ENCODE data around the gene USP7.

Gene USP7

DNA sequence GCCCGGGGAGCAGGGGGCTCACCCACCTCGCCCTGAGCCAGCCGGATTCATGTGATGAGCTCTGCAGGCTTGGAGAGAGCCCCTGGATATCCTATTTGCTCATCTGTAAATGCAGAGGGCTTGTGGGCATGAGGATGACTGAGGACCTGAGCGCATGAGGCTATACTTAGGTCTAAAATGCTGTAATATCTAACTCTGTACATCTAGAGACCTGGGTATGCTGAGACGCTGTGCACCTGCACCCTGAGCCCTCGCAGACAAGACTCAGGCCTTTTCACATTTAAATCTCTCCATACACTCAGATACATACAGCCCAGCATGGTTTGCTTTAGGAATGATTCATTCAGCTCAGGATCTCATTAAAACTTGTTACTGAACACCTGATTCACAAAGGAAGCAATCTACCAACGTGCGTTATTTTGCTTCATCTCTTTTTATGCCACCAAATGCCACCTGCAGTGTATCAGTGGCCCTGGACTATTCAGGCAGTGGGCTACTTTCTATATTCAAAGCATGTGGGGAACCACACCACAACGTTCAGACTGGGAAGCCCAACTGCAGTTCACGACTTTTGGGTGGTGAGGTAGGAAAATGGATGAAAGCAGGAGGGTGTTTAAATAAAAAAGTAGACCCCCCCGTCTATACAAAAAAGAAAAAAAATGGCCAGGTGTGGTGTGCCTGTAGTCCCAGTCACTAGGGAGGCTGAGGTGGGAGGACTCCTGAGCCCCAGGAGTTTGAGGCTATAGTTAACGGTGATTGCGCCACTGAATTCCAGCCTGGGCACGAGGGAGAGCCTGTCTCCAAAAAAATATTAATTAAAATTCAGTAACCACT lies 12.0 kb downstream of the USP7 start:
- DNase-seq (ENCODE audit: low read depth): no peak

DNA sequence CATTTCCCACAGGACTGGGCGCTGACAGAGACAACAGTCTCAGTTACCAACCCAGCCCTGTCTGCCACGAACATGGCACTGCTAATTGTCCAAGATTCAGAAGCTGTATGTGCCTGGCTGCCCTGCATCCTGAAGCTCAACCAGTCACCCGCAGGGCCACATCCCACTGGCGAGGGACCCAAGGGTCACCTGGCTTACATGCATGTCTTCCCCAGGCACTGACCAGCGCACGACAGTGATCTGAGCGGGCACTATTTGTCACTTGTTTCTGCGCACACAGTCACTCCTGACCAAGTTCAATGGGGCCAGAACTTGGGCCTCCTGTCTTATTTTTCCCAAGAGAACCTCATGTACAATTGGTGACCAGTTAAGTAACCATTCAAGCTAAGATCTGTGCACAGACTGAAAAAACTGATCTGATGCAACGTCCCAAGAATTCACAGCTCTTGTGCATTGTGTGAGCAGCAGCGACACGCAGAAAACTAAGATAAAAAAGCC lies 13.1 kb downstream of the USP7 start:
- DNase-seq (ENCODE audit: low read depth): no peak

DNA sequence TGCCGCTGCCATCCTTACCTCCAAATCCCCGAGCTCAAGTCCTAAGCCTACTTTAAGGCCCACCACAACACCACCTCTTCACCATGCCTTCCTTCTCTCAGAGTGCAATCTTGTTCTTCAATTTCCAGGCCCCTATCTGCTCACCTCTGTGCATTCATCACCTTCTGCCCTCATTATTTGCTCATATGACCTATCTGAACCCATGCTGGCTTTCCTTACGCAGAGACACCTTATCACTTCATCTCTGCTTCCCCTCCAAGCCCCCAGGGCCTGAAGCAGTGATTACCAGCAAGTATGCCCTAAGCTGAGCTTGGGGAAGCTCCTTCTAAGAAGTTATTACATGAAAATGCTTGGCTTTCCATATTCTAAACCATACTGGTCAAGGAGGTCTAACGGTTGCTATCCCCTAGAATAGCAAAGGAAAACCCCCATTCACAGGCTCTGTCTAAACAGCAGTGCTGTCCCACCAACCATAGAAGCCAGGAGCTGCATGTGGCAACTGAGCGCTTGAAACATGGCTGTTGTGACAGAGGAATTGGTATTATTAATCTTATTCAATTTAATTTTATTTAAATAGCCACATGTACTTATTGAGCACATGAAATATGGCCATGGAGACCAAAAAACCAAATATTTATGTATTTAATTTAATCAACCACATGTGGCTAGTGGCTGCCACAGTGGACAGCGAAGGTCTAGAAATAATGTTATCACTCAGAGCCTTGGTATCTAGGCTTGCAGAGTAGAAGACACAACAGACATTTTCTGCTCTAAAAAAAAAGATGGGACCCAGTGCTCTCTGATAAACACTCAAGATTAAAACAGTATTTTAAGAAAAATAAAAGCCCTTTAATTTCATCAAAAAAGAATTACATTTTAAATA lies 13.9 kb downstream of the USP7 start:
- no peak for DNase-seq (ENCODE audit: low read depth)

DNA sequence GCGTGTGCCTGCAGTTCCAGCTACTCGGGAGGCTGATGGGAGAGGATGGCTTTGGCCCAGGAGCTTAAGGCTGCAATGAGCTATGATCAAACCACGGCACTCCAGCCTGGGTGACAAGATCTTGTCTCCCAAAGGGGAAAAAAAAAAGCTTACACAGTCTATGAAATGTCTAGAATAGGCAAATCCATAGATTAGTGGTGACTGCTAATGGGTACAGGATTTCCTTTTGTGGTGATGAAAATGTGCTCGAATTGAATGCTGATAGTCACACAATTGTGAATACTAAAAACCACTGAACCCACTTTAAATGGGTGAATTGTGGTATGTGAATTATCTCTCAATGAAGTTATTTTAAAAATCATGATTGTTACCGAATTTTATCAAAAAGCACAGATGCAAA lies 14.9 kb downstream of the USP7 start:
- DNase-seq (ENCODE audit: low read depth): no peak

DNA sequence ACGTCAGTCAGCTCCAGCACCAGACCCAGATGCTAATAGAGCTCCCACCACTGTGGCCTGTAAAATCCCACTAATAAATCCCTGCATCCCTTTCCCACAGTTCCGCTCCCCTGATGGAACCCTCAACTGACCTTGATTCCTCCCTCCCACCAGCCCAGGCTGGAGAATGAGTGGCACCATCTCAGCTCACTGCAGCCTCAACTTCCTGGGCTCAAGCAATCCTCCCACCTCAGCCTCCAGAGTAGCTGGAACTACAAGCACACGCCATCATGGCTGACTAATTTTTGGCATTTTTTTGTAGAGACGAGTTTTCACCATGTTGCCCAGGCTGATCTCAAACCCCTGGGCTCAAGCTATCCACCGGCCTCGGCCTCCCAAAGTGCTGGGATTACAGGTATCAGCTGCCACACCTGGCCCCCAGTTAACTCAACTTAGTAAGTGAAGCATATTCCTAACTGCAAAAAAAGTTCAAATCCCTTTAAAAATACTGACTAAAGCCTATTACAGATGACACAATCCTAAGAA lies 15.6 kb downstream of the USP7 start:
- no peak for DNase-seq (ENCODE audit: low read depth)

DNA sequence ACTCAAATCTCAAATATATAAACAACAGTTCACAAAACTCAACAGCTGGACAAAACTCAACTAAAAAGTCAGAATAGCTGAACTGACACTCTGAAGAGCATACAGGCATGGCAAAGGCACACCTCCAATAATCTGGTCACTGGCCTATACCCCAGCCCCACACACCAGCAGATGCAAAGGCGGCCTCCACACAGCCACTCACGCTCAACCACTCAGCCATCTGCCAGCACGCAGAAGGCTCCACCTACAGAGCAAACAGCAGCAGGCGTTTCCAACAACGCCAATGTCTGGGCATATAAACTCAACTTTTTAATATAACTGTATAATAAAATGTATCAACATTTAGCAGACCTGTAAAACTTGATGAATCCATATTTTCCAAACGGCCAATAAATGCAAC lies 17.2 kb downstream of the USP7 start:
- DNase-seq (ENCODE audit: low read depth): no peak

DNA sequence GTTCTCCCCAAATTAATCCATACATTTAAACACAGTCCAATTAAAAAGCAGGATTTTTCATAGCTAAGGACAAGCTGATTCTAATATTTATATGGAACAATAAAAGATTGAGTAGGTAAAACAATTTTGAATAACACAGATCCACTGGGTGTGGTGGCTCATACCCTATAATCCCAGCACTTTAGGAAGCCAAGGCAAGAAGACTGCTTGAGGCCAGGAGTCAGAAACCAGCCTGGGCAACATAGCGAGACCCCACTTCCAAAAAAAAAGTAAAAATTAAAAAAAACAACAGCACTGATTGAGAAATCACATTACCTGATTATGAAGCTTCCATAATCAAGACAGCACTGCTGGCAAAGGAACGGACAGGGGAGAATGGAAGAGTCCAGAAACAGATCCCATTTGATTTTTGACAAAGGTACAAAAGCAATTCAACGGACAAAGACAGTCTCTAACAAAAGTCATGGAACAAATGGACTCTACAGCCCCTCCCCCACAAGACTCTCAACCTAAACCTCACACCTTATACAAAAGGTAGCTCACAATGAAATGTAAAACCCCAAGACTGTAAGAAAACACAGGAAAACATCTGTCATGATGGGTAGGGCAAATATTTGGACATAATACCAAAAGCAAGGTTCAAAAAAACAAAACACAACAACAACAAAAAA lies 17.9 kb downstream of the USP7 start:
- no peak for DNase-seq (ENCODE audit: low read depth)

DNA sequence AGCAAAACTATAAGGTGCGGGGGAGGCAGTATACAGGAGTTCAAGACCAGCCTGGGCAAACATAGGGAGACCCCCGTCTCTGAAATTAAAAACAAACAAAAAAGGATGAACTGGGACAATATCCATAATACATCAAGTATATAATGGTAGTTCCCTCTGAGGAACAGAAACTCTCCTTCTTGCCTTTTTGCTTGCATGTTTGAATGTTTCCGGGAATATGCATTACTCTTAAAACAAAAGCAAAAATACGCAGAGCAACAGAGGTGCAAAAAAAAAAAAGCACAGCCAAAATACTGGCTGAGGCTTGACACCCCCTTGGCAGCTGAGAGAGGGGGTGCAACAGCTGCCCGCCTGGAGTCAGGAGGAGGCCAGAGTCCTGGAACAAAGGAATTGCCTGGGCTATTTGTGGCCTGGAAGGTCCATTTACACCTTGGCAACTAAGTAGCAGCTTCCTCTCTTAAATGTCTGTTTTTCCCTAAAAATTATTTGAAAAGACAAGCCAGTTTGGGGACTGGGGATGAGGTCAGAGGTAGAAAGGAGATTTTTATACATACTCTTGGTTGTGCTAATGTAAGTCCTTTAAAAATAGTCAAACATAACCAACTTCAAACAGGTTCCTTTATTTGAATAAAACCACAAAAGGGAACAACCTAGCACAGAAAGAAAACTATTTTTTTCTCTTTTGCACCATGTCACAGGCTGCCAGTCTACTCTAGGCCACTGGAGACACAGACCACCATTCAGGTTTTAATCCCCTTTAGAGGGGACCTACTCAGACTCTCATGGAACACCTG lies 19.5 kb downstream of the USP7 start:
- no peak for DNase-seq (ENCODE audit: low read depth)

DNA sequence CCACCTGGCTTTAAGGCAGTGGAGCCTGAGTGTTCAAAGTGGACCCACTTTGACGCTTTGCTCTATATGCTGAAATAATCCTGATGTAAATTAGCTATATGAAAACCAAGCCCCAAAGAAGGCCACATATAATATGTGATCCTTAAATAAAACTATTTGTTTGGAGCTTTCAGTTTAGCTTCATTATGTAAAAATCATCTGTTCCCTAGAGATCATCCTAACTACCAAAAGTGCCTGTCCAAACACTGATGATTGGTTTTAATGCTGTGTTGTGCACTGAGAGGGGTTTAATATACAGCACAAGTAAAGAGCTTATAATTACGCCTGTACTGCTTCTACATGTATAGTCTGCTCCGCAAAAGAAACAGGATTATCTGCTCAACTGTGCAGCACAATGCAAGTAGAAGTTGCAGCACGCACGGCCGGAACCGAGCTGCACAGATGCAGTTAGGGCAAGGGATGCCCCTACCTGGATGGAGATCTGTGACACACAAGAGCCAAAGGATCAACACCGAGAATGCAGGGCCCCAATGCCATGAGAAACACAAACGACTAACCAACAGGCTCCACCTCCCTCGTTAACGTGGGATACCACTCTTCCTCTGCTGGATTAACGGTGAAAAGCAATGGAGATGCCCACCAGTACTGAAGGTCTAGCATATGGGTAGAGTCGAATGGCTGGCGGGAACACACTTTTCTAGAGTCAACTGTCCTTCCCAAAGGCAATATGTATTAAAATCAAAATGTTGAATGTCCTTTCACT lies 20.5 kb downstream of the USP7 start:
- no peak for DNase-seq (ENCODE audit: low read depth)

DNA sequence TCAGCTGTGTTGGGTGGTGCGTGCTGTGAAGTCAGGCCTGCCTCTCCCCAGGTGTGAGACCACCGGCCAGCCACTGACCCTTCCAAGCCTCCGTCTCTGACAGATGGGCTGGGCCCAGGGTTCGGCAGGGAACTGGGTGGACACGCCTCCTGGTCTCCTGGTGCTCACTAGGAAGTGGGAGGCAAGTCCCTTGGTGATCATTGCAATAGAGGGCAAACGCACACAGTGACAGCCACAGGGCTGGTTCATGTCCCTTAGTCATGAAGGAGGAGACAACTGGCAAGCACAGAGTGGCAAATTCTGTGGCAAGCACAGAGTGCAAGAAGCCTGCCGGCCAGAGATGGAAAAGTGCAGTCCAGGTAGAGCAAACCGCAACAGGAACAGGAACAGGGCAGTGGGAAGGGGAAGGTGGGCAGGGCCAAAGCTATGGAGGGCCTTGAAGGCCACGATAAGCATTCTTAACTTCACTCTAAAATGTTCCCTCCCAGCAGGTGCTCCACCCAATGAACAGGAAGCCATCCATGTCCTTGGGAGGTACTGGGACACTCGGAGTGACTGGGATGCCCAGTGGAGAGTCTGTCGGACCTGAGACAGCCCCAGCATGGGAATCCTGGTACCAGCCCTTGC lies 21.9 kb downstream of the USP7 start:
- DNase-seq (ENCODE audit: low read depth): no peak

DNA sequence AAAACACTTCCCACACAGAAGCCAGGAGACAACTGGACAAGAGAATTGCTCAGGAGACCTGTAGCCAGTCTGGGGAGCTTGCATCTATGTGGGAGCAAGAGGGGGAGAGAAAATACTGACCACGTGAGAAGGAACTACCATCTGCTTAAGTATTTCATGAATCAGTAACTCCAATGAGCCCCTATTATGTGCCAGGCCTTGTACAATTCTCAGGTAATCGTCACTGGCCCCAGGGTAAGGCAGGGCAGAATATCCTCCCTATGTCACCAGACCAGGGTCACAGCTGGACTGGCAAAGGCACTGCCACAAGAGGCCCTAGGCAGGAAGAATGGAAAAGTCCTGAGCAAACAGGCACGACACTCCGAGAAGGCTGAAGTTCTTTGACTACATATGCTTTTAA lies 25.9 kb downstream of the USP7 start:
- DNase-seq (ENCODE audit: low read depth): no peak

DNA sequence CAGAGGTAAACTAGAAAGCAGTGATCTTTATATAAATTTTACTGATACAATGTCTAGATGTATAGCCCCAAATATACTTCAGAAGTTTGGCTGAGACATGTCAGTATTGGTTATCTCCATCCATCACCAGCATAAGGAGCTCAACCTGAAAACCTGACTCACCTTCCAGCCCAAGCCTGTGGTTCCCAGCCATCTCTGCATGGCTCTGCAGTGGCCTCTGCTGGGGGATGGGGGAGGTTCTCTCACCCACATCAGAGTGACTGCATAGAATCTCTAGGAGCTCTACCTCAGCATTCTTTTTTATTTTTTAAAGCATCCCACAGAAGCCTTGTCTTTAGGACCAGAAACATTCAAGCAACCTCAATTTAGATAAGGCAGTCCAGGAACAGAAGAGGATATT lies 27.3 kb downstream of the USP7 start:
- DNase-seq (ENCODE audit: low read depth): no peak

DNA sequence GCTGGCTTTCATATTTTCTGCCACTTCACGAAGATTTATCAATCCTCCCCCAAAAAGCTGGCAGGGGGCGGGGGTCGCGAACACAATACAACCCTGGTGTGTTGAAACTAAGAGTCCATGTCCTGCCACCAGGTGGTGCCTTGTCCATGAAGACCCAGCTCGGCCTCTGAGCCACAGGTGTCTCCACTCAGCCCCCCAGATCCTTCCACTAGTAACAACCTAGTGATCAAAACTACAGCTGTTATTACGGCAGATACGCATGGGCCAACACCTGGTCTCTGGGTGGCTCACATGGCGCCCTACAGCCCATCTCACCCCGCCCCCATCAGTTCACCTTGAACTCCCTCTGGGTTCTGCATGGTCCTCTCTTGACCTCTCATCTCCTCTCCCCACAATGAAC lies 27.7 kb downstream of the USP7 start:
- no peak for DNase-seq (ENCODE audit: low read depth)

DNA sequence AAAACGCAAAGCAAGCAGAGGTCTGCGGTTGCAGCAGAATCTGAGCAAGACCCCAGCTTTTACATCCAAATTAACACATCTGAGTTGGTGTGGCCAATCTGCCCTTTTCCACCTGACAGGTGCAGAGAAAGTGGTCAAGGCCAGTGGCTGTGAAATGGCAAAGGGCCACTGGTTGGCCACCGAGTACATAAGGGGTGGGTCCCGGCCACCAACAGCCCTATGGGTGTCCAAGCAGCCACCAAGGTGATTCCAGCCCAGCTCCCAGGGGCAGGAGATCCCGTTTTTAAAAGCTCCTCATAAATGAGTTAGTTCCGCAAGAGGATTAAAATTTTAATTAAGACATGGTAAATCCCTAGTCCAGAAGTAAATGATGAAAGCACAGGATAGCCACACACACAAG lies 29.1 kb downstream of the USP7 start:
- DNase-seq (ENCODE audit: low read depth): no peak

DNA sequence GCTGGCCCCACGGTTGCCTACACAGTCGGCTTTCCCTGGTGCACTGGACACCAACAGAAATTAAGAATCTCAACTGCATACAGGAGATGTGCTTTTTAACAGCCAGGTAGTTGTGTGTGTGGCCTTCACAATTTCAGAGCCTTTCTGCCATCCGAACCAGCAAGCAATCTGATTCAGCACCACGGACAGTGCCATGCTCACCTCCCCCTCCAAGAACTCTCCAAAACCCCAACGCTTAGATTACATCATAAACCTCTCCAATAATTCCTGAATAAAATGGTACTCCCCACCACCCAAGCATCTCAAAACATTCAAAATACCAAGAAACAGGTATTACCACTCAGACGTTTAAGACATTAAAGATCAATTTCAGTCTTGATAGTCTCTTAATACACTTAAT lies 31.8 kb downstream of the USP7 start:
- no peak for DNase-seq (ENCODE audit: low read depth)

DNA sequence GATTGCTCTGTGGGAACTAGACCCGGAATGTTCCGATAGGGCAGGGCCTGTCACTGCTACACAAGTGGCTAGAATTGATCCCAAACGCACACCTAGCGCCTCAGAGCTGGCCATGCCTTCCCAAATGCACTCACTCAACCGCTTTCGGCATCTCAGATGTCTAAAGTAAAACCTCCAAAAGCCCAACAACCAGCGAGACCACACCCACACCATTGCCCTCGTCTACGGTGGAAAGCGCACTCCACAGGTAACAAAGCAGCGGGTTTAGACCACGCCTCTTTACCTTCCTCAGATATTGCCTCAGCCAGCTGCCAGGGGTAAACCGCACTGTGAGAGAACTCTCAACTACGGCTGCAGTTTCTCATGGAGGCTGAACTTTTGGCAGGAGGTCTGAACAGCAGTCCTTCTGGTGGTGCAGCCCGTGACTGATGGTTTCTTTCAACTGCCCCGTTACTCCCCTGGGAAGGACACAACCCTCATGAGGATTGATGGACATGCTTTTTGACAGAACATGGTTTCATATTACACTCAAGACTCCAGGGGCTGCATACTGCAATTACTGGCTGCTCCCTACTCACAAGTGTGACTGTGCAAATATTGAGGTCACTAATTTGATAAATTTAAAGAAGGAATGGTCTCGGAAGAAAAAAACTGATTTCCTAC lies 34.5 kb downstream of the USP7 start:
- DNase-seq (ENCODE audit: low read depth): no peak

DNA sequence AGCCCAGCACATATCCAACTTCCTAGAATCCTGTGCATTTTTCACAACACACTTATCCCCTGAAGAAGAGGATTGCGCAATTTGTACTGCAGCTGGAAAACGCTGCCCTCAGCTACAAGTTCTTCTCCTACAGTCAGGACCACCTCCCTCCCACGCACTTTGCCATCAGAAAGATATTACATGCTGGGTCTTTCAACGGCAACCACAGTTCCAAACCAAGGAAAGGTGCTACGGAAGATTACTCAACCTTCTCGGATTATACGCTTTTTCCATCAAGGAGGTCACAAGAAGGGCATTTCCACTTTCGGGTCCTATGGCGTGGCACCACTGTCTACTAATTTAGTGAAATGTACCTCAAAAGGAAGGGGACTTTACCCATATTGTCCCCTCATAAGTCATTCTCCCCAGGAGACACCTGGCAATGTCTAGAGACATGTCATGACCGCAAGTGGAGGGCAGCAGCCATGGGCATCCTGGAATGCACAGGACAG lies 35.2 kb downstream of the USP7 start:
- no peak for DNase-seq (ENCODE audit: low read depth)

DNA sequence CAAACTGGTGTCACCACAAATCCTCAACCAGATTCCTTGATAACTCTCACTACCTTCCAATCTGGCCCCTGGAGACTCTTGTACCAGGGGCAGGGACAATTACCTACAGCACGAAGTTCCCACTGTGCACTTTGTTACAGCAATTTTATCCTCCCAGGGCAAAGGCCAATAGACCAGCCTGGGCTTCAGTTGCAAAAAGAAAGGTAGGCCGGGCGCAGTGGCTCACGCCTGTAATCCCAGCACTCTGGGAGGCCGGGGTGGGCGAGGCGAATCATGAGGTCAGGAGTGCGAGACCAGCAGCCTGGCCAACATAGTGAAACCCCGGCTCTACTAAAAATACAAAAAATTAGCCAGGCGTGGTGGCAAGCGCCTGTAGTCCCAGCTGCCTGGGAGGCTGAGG lies 36.9 kb downstream of the USP7 start:
- no peak for DNase-seq (ENCODE audit: low read depth)

DNA sequence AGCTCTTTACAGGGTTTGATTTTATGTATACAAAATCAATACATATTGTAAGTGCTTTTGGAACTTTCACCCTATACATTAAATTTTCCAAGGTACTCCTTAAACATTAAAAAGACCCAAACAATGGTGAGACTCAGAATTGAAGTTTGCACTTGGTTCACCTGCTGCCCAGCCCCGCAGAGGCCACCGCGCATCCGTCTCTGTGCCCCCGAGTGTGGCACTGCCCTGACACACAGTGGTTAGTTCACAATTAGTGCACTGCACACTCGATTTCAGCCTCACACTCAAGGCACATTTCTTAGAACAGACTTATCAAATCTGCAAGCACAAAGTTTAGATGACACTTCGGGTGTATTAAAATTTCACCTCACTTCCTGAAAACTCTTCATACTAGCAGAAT lies 38.3 kb downstream of the USP7 start:
- DNase-seq (ENCODE audit: low read depth): no peak

DNA sequence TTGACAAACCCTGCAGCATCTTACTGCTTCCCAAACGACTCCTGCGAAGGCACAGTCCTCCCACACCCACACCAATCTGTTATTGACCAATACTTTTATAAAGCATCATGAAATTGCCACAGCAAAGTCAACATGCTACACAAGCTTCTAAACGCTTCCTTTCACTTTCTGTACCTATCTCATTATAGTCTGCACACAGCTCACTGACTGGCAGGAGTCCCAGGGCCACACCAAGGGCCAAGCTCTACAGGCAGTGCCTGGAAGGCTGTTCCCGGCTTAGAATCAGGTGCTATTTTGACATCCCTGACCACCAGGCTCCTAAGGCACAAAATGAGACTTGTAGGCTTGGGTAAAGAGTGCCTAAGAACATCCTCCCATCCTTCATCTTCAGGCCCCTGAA lies 39.5 kb downstream of the USP7 start:
- no peak for DNase-seq (ENCODE audit: low read depth)

Data from HS-5 (cell line).